Natural killer cell (primary cell): Measurements from ENCODE around the gene PRPF39. TPM values are rescaled to one million over a fixed set of nuclear protein-coding genes. Genes with fewer than 3 reads are reported as not detected.

Experiments
- ATAC-seq, 3 donors: fragments of 150-1000 bp in 2 of 3; fragments of 200-7000 bp in 1 of 3; cut with Tn5 transposase; 1 replicate in 1 of 3; 2 replicates in 2 of 3; pipeline ENCODE4 v1.10.0; 2021; ENCODE audit warnings: mild to moderate bottlenecking in 2 of 3, moderate library complexity in 2 of 3
- DNase-seq, 2 donors: peaks; one replicate each; pipeline versions ENCODE4 v3.0.0 to v3.0.0-alpha.2; 2013 to 2021; ENCODE audit warnings: mixed read lengths in 1 of 2
- H3K27ac ChIP-seq: one replicate; pipeline ENCODE4 v1.5.1; 2013; ENCODE audit warnings: mild to moderate bottlenecking, low read length
- H3K27me3 ChIP-seq: one replicate; pipeline ENCODE4 v1.6.1; 2013; ENCODE audit warnings: low read length; ENCODE audit not compliant: control insufficient read depth, insufficient read depth
- H3K36me3 ChIP-seq: one replicate; pipeline ENCODE4 v1.6.1; 2013; ENCODE audit warnings: low read length; ENCODE audit not compliant: control insufficient read depth, insufficient read depth
- H3K4me1 ChIP-seq: one replicate; pipeline ENCODE4 v1.6.1; 2013; ENCODE audit warnings: low read length; ENCODE audit not compliant: control insufficient read depth, insufficient read depth
- H3K4me3 ChIP-seq: one replicate; pipeline ENCODE4 v1.5.1; 2013; ENCODE audit warnings: low read length
- H3K9me3 ChIP-seq: one replicate; pipeline ENCODE4 v1.6.1; 2013; ENCODE audit warnings: low read length; ENCODE audit not compliant: control insufficient read depth, insufficient read depth
- H3K27ac Mint-ChIP-seq, 2 donors: one replicate each; pipeline ENCODE4 v1.8.0; 2022; ENCODE audit warnings: mild to moderate bottlenecking in 2 of 2, mixed read lengths in 2 of 2, moderate library complexity in 1 of 2
- H3K27me3 Mint-ChIP-seq, 2 donors: one replicate each; pipeline ENCODE4 v1.8.0; 2022; ENCODE audit warnings: low read depth in 2 of 2, mixed read lengths in 2 of 2
- H3K36me3 Mint-ChIP-seq: one replicate; pipeline ENCODE4 v1.8.0; 2022; ENCODE audit warnings: mixed read lengths
- H3K4me1 Mint-ChIP-seq, 2 donors: one replicate each; pipeline ENCODE4 v1.8.0; 2022; ENCODE audit warnings: mixed read lengths in 2 of 2
- H3K4me3 Mint-ChIP-seq: one replicate; pipeline ENCODE4 v1.8.0; 2022; ENCODE audit warnings: mild to moderate bottlenecking, moderate library complexity, mixed read lengths
- H3K9me3 Mint-ChIP-seq, 2 donors: one replicate each; pipeline ENCODE4 v1.8.0; 2022; ENCODE audit warnings: mixed read lengths in 2 of 2
- CTCF ChIP-seq: fragments of 200-600 bp; IDR thresholded peaks from one replicate; pipeline ENCODE4 v1.8.0; 2022; ENCODE audit warnings: antibody characterized with exemption
- WGBS: methylation state at CpG from one replicate; pipeline ENCODE4 v1.1.7; 2013; ENCODE audit warnings: missing lambda C conversion rate; ENCODE audit not compliant: insufficient coverage; 5-methylcytosine and 5-hydroxymethylcytosine counted together
- intact Hi-C: fragments of 100-400 bp; cut with micrococcal nuclease; formaldehyde crosslinking; loops from one replicate; pipeline ENCODE4 v1.14.2; 2022
- total RNA-seq, 4 donors: library from RNA; stranded (reverse); fragments of 120-200 nt in 1 of 4; gene quantifications; one replicate each; pipeline versions ENCODE4 v1.2.3 to v1.2.4, GENCODE V29; 2013 to 2022

PRPF39 gene
- total RNA-seq, 3 donors from 2014 or later (not counting 1 experiment from before 2014, with no cell fraction given): 49.2 to 61.2 (median 52.5) TPM

DNA sequence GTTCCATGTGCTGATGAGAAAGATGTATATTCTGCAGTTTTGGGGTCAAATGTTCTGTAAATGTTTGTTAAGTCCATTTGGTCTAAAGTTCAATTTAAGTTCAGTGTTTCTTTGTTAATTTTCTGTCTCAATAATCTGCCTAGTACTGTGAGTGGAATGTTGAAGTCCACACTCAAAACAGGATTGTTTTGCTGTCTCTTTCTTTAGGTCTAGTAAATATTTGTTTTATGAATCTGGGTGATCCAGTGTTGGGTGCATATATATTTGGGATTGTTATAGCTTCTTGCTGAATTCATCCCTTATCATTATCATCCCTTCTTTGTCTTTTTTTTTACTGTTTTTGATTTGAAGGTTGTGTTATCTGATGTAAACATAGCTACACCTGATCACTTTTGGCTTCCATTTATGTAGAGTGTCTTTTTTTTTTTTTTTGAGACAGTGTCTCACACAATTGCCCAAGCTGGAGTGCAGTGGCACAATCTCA is 26.0 kb upstream of the PRPF39 start:
- Histone ChIP-seq H3K36me3 (peaks cover 2% of the 10 kb centered on the region), H3K9me3 (no peaks in the 10 kb centered on the region), H3K4me3 (no peak overlapping the region), H3K27me3 (no peaks in the 10 kb centered on the region), H3K27ac (no peak overlapping the region), H3K4me1 (no peaks in the 10 kb centered on the region)
- TF ChIP-seq CTCF: no peak
- no peaks in the 10 kb centered on the region for H3K27me3 Mint-ChIP-seq
- H3K27ac Mint-ChIP-seq: no peak overlapping the region
- ATAC-seq (no peak), DNase-seq (no peak)
- peaks cover 0 to 4% of the 10 kb centered on the region in 2 donors for H3K4me1 Mint-ChIP-seq
- H3K36me3 Mint-ChIP-seq: peaks cover 10% of the 10 kb centered on the region
- intact Hi-C loops: no loop called here
- H3K4me3 Mint-ChIP-seq: no peak overlapping the region
- H3K9me3 Mint-ChIP-seq: no peaks in the 10 kb centered on the region

GRCh38 chr14:45060551-45060950 is 23.4 kb upstream of the PRPF39 start:
- DNase-seq (no peak), ATAC-seq (no peak)
- H3K4me1 ChIP-seq: no peaks in the 10 kb centered on the region
- intact Hi-C loops: no loop called here
- no peak for TF ChIP-seq CTCF
- no peak overlapping the region for H3K27ac ChIP-seq
- no peaks in the 10 kb centered on the region for H3K9me3 ChIP-seq
- H3K4me3 ChIP-seq: no peak overlapping the region
- Mint-ChIP-seq H3K27me3 (no peaks in the 10 kb centered on the region), H3K4me3 (no peak overlapping the region), H3K27ac (no peak overlapping the region), H3K4me1 (peaks cover 0 to 4% of the 10 kb centered on the region in 2 donors), H3K9me3 (no peaks in the 10 kb centered on the region), H3K36me3 (peaks cover 10% of the 10 kb centered on the region)
- H3K36me3 ChIP-seq: no peaks in the 10 kb centered on the region
- no peaks in the 10 kb centered on the region for H3K27me3 ChIP-seq

- Mint-ChIP-seq H3K27ac (no peak overlapping the region), H3K9me3 (no peaks in the 10 kb centered on the region), H3K4me3 (no peak overlapping the region), H3K4me1 (no peaks in the 10 kb centered on the region), H3K36me3 (no peaks in the 10 kb centered on the region), H3K27me3 (no peaks in the 10 kb centered on the region)
- Histone ChIP-seq H3K36me3 (peaks cover 2% of the 10 kb centered on the region), H3K27me3 (no peaks in the 10 kb centered on the region), H3K9me3 (no peaks in the 10 kb centered on the region), H3K27ac (no peak overlapping the region), H3K4me1 (no peaks in the 10 kb centered on the region), H3K4me3 (no peak overlapping the region)
- DNase-seq (no peak), ATAC-seq (no peak)
- intact Hi-C loops: no loop called here
- 96% methylated on average over 3 of the region's 3 CpGs for WGBS
- no peak for TF ChIP-seq CTCF
Observed at GRCh38 chr14:45065540-45065939, 18.4 kb upstream of the PRPF39 start.

DNA sequence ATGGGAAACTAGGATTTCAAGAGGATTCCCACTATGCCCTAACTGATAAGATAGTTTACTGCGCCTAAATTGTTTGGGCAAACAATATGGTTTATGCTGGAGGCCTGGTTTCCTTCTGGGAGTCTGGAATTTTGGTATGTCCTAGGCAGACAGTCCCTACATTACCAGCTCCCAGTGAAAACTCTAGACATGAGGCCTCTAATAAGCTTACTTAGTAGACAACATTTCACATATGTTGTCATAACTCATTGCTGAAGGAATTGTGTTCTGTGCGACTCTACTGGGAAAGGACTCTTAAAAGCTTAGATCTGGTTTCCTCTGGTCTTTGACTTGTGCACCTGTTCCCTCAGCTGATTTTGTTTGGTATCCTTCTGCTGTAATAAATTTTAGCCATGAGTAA is 18.0 kb upstream of the PRPF39 start:
- Mint-ChIP-seq H3K27me3 (no peaks in the 10 kb centered on the region), H3K27ac (no peak overlapping the region), H3K36me3 (no peaks in the 10 kb centered on the region), H3K9me3 (no peaks in the 10 kb centered on the region), H3K4me1 (no peaks in the 10 kb centered on the region), H3K4me3 (no peak overlapping the region)
- ATAC-seq (no peak), DNase-seq (no peak)
- no peaks in the 10 kb centered on the region for H3K9me3 ChIP-seq
- no peak for TF ChIP-seq CTCF
- 100% methylated on average over 1 of the region's 2 CpGs for WGBS
- no peak overlapping the region for H3K4me3 ChIP-seq
- no peaks in the 10 kb centered on the region for H3K27me3 ChIP-seq
- no peak overlapping the region for H3K27ac ChIP-seq
- H3K4me1 ChIP-seq: no peaks in the 10 kb centered on the region
- intact Hi-C loops: no loop called here
- H3K36me3 ChIP-seq: peaks cover 2% of the 10 kb centered on the region
